COLO668 (cell line): ENCODE results near the gene EVL.
"Not testable (repeated sequence)": the region's sequence is repeated elsewhere in the genome, so short reads cannot be mapped to it uniquely, and the experiment has no call there.

Experiments used
- DNase-seq: peaks from one replicate; lab custom pipeline; 2025; ENCODE audit not compliant: unreplicated experiment; lab: John Stamatoyannopoulos, UW

The EVL gene

DNA sequence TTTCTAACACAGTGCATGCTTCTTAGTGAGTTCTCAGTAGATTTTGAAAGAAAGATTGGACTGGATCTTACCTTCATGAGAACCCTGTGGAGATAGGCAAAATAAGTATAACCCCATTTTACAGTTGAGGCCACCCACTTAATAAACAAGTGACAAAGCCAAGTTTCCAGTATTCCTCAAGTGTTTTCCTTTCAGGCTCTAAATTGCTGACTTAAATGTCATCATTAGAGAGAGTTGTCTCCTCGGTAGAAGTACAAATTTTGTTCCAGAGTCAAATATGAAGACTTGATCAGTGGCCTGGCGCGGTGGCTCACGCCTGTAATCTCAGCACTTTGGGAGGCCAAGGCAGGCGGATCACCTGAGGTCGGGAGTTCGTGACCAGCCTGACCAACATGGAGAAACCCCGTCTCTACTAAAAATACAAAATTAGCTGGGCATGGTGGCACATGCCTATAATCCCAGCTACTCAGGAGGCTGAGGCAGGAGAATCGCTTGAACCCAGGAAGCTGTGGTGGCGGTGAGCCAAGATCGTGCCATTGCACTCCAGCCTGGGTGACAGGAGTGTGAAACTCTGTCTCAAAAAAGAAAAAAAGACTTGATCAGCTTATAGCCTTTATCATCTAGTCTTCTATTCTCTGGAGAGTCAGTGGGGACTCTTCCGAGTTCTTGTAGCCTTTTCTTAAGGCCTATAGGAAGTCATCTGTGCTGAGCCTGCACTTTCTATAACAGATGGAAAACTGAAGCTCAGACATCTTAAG, 708 bp upstream of the EVL start:
- DNase-seq, result not testable (repeated sequence)

DNA sequence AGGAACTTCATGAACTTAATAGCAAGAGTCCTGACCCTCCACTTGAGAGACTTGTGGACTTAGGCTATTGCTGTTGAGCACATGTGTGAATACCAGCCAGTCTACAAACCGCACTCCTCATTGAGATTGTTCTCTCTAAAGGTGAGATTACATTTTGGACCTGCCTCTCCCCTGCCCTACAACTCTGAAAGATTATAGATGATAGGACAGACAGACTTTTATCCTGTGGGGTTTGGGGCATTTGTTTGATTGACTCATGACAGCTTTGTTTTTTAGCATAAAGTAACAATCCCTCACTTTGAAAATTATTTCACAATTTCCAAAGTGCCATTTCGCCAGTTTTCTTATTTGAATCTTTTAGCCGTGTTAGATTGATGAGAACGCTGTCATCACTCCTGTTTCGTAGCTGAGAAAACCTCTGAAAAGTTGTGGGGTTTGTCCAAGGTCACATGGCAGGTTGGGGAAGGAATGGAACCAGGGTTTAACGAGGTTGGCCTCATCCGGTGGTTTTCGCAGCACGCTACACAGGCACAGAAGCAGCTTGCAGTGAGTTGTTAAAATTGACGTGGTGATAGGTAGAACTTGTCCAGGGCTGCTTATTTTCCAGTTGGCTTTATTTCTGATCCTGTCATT, 836 bp downstream of the EVL start:
- no peak for DNase-seq

DNA sequence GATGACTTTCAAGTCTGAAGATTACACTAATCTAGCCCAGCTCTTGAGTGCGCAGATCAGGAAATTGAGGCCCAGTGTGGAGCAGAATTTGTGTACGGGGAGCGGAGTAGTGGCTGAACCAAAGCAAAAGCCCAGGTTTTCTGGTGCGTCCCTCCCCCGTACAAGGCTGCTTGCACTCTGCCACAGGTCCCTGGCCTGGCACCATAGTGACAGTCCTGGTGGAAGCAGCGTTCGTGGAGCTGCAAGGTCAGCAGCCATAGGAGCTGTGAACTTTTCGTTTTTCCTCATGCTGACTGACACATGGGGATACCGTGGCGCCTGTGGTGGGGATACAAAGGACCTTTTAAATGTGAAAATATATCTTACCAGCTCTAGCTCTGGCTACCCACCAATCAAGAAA, 1.7 kb downstream of the EVL start:
- no peak for DNase-seq

DNA sequence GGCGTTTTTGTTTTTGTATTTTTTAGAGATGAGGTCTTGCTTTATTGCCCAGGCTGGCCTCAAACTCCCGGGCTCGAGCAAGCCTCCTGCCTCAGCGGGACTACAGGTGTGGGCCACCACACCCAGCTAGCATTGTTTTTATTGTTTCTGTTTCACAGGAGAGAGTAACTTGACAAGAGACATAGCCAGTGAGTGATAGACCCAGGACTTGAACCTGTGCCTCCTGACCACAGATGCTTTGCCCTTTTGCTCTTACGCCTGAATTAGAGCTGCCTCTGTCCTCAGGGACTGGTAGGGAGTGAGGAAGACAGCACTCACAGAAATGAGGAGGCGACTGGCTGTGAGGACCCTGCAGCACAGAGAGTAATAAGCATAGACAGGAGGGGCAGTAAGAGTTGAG, 2.3 kb downstream of the EVL start:
- no peak for DNase-seq

DNA sequence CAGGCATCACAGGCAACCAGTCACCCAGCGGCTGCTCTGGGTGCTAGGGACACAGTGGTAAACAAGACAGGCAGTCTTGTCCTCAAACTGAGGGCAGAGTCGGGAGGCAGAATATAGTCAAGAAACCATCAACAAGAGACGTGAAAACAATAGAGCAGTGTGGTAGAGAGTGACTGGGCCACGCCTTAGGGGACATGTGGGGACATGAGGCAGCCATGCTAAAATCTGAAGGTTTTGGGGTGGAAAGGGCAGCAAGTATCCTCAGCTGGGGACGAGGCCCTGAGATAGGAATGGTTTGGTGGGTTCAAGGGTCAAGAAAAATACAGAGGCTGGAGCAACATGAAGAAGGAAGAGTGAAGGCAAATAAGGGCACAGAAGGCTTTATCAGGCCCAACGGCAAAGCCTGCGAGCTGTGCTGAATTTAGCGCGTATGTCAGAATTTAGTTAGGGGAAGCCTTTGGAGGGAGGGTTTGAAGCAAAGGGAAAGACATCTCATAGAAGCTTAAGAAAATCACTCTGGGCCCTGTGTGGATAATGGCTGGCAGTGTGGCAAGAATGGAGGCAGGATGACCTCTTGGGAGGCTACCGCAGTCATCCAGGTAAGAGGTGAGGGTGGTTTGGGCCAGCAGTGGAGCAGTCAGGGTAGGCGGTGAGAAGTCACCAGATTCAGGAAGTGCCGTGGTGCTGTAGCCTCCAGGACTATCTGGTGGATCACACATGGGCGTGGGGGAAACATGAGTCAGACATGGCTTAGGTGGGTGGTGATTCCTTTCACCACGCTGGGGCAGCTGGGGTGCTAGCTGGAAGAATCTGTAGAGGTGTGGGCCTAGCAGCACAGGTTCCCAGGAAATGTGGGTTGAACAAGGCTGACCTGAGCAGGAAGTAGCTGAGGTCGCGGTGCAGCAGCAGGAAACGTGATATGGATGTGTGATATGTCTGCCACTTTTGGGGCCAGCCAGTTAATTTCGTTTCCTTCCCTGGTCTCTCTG, 3.0 kb downstream of the EVL start:
- no peak for DNase-seq

DNA sequence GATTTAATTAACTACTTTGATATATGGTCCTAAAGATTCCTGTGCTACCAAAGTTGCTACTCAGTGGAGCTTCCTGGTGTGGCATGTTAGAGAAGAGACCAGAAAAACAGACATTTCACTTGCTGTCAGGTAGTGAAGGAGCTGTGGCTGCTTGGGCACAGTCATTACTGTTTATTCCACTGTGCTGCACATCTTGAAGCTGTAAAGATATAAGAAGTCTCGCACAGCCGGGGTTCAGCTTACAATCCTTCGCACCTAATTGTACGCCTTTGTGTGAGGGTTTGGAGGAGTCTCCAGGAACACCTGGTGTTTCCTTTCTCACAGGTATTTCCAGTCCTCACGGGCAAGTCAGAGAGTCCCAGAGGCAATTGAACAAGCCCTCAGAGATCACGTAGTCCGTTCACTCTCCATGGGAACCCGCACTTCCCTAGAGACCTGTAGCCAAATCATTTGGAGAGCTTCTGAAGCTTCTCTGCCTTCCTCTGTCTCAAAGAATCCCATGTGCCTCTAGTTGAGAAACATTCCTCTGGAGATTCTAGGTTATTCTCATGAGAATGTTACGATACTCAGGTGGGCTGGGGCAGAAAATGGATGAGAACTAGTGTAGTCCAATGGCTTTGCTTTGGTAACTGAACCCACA, 4.1 kb downstream of the EVL start:
- DNase-seq, result no peak

DNA sequence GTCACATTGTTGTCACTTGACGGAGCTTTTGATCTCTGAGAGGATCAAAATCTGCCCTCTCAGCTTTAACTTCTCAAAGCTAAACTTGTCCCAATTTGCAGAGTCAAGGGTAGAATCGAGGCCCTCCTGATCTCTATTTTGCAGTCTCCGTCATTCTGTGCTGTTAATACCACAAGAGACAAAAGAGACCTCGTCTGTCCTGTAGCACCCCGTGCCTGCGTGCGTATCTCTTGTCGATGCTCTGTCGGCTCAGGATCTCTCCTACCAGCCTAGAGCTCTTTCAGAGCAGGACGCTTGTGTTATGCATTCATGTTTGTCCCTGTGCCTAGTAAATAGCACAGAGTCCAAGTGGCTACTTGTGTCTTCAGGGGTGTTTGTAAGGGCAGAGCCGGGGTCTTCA, 5.1 kb downstream of the EVL start:
- no peak for DNase-seq

DNA sequence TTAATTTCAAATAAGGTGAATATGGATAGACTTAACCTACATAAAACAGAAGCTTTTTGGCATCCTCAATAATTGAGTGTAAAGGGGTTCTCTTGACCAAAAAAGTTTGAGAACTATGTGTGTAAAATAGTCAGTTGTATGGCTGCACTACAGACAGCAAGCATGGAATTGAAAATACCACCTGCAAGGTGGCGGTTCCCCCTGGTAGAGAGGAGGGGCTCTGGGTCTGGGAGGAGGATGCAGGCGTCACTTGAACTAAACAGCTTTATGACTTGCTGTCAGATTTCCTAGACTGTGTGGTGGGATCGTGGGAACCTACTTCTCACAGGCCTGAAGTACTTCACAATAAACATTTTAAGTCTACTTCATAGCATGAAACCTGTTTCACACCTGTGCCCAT, 6.3 kb downstream of the EVL start:
- DNase-seq, result no peak

DNA sequence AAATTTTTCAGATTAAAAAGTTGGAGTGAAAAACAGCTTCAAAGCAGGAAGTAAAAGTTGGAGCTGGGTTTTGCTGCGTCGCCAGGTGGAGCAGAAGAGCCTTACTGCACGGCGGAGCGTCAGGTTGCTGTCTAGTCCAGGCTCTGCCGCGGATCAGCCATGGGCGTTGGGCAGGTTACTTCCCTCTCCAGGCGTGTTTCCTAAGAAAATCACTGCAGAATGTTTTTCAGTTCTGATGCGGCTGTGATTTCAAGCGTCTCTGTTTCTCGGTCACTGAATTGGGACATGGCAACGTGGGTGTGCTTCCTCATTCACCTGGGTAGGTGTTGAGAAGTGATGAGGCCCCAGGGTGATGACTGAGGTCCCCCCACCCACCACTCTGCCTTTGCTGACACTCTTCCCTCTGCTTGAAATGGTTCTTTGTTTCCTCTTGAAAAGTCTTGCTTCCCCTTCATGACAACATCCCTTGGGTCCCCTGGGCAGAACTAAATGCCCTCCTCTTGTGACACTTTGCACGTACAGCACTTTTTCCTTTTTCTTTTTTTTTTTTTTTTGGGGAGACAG, 7.6 kb downstream of the EVL start:
- DNase-seq, result no peak

DNA sequence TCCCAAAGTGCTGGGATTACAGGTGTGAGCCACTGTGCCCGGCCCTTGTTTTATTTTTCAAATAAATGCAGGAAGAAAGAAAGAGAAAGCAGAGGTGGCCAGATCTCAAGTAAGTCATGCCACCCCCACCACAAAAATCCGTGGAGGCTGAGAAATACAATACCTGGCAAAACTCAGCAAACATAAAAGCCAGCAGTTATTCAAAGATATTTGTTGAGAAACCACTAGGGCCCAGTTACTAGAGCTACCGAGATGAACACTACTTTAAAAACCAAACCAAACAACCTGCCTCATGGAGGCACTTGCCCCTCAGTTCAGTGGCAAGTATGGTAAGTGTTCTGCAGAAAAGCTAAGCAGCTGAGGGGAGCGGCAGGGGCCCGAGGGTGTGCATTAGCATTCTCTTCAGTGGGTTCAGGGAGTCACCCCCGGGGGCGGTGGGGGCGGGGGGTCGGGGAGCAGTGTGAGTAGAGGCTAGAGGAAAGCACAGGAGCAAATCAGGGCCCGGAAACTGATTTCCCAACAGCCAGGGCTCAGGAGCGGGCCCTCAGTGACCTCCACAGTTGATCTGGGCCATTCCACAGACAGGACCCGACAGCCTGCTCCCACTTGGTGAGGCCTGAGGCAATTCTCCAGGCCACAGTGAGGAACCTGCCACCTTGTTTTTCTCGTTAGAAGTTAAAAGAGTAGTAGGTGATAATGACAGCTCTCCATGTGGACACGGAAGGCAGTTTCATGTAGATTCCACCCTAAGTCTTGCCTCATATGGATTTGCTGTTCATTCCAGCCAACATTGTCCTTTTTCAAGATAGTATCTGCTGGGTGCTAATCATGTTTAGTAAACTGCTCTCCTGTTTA, 8.6 kb downstream of the EVL start:
- DNase-seq, result no peak

DNA sequence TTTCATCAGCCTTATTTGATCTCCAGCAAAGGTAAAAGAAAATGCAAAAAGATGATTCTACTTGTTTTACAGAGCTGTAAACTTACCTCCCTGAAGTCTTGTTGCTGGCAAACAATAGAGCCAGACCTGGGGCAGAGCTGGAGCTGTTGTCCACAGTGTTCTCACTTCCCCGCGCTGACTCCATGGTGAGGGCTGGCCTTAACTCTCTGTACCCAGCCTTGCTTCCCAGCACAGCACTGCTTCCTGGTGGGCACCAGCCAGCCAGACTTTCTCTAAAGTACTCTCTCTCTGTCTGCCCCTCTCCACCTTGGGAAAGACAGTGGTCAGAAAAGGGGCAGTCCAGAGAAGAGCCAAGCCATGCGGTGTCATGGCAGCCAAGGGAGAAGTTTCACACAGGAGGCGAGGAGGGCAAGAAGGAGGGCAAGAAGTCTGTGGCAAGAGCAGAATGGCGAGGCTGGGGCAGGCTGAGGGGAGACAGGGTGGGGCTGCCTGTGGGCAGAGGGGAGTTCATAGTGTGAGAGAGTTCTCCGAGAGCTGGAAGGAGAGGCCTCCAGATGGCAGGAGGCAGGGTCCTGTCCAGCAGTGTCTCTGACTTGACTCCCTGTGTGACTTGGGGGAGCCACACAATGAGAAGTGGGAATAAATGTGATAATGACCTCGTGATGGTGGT, 9.3 kb downstream of the EVL start:
- no peak for DNase-seq

DNA sequence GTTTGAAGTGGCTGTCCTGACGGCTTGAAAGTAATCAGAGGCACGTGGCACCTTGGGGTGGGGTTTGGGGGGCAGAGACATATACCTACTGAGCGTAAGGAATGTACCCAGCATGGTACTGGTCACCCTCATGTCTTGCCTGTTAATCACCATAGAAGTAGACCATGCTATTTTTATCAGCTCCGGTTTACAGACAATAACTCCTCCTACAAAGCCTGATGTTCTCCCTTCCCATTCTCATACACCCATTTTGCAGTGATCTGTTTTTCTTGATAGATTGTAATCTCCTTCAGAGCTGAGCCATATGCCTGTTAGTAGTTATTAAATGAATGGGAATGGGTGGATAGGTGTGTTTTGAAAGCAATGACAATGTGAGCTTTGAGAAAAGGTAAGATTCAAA, 10.5 kb downstream of the EVL start:
- no peak for DNase-seq

DNA sequence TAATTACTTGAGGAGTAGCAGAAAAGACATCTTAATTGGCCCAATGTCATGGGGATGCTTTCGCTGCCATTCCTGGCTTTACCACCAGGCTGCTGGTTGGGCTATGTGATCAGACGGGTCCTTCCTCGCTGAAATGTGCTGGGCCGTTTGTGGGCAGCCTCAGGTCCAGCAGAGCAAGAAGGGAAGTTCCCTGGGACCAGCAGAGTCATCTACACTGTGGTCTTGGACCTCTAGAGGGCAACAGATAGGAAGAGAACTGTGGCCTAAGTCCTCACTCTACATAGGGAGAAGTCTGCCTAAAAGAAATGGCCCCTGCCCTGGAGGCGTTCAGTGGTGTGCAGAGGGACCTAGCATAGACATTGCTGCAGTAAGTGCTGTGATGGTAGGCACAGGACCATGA, 10.9 kb downstream of the EVL start:
- DNase-seq, result no peak

DNA sequence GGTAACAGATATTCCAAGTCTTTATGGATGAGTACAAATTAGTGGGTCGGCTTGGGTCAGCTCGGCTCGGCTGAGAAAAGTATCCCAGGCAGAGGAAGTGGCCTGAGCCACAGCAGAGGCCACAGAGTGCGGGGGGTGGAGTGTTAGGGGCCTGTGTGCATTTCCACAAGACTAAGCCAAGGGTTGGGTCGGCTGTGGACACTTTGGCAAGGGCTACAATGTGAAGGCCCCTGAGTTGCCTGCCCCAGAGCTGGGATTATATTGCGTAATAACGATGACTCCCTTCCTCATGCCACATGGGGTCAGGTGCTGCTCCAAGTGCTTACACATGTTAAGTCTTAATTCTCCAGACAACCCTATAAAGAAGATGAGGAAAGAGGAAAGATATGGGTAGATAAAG, 11.4 kb downstream of the EVL start:
- DNase-seq, result no peak

DNA sequence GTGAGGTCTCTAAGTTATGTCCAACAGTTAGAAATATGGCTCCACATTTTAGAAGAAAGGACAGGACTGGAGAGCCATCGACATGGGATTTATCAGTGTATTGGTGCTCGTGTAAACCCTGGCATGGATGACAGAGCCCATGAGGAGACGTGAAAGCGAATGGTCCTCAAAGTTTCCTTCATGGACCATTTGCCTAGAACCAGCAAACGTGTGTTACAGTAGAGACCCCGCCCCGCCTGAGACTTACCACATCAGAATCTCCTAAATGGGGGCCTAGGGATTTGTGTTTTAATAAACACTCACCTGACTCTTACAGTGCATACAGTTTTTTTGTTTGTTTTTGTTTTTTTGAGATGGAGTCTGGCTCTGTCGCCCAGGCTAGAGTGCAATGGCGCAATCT, 12.2 kb downstream of the EVL start:
- no peak for DNase-seq

DNA sequence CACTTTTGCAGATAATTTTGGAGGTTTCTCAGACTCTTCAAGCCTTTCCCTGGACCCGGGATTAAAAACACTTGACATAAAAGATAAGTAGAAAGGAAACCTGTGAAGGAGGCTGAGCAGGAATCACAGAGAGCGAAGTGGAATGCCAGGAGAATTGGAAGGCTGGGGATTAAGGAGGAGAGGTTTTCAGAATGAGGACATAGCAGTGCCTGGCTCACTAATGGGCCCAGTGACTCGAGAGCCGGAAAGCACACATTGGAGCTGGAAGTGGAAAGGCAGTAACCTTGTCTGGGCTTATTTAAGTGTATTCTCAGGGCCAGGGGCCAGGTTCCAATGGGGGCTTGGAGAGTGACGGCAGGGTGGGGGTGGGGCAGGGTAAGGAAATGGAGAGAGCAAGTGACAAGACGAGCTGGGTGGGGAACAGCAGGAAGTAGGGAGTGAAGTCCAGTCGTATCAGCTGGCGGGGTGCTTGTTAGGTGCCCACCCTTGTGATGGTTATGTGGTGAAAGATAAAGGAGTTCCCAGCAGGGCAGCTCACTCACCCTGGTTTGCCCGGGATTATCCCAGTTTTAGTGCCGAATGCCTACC, 13.1 kb downstream of the EVL start:
- no peak for DNase-seq

DNA sequence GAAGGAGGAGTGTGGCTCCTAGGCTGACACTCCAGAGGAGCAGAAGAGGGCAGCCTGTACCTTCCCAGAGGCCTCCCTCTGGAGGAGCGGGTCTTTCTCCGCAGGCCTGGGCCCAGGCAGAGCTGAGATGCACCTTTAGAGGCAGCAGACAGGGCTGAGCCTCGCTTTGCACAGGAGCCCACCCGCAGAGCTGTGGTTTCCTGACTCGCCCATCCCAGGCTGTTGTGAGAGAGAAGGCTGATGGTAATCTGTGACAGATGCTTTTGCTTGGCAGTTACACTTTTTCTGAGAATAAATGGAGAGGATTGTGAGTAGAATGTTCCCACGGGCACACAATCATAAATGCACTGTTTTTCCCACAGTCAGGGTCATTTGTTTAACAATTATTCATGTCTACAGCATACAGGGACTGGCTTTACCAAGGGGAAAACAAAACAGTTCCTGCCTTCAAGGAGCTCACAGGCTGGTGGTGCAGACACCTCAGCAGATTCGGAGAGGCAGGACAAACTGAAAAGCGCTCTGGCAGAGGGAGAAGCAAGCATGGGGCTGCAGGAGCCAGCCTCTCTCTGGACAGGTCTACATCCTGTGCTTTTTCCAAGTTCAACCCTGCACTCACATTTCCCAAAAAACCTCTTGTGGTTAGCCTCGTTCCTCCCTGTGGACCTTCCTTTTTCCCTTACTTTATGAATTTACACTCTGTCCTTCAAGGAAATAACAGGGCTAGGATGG, 13.9 kb downstream of the EVL start:
- no peak for DNase-seq

DNA sequence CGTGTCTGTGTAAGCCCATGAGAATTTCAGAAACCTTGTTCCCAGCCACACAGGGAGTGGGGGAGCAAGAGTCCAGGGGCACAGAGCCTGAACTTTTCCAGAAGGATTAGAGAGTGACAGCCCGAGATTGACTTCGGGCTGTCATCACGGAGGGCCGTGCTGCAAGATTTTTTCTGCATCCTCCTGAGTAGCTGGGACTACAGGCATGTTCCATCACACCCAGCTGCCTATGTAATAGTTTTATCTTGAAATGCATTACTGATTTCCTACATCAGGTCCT, 14.4 kb downstream of the EVL start:
- DNase-seq, result no peak

DNA sequence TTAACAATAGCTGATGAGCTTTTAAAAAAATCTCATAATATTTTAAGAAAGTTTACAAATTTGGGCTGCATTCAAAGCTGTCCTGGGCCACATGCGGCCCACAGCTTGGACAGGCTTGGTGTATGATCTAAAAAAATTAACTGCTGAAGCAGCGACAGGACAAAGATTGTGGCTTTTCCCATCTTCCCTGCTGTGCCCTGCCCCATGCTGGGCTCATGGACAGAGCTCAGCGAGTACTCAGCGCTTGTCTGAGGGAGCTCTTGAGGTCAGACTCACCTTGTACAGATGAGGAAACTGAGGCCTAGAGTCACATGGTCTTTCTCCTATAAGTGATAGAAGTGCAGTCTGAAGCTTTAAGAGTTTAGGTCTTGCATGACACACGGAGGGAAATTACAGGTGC, 15.0 kb downstream of the EVL start:
- no peak for DNase-seq
